LoVo (cell line): Measurements from ENCODE around the gene ADGRD2.

Source experiments
- DNase-seq: peaks from one replicate; pipeline ENCODE4 v3.0.0-alpha.2; 2016; ENCODE audit warnings: low spot score

ADGRD2 gene

DNA sequence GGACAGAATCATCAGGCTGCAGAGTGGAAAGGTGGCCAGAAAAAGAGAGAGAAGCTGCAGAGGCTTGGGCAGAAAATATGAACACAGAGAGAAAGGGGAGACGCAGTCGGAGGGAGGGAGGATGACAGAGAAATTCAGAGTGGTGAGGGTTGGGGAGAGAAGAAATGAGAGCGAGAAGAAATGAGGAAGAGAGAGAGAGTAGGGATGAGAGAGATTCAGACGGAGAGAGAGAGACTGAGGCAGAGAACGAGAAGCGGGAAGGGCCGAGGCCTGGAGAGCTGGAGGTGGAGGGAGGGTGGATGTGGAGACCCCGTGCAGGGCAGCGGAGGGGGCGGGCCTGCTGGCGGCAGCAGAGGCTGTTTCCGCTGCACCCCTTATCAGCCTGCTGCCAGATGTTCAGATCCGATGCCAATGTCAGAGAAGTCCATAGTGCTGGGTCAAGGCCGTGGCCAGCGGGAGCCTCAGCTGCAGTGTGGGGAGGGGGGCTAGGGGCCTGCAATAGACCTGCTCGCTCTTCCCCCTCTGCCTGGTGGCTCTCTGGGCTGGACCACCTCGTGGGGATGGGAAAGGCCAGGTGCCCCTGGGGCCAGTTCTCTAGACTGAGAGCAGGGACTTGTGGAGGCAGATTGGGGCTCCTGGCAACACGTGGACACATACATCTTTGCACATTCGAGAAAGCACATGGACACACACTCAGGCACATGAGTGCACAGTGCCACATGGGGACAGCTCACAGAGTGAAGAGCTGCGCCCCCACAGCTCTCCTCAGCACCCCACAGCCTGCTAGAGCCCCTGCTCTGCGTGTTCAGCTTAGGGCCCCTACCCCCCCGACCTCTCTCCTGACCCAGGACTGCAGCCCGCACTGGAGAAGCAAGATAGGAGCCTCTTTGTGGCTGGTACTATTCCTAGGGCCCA lies 61.9 kb downstream of the ADGRD2 start:
- no peak for DNase-seq

DNA sequence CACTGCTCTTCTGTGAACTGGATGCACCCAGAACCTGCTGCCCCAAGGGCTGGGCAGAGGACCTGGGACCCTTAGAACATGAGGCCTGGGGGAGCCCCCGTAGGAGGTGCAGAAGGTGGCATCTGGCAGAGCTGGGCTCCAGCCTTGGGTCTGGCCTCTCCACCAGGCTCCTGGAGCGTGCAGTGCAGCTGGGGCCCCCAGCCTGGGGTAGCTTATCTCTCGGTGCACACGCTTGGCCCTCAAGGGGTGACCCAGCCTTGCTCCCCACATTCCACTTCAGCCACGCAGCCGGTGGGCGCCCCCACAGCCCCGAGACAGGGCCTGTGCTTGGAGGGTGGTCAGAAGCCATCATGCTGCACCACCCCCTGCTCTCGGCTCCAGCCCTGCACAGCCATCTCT lies 62.6 kb downstream of the ADGRD2 start:
- DNase-seq: no peak

DNA sequence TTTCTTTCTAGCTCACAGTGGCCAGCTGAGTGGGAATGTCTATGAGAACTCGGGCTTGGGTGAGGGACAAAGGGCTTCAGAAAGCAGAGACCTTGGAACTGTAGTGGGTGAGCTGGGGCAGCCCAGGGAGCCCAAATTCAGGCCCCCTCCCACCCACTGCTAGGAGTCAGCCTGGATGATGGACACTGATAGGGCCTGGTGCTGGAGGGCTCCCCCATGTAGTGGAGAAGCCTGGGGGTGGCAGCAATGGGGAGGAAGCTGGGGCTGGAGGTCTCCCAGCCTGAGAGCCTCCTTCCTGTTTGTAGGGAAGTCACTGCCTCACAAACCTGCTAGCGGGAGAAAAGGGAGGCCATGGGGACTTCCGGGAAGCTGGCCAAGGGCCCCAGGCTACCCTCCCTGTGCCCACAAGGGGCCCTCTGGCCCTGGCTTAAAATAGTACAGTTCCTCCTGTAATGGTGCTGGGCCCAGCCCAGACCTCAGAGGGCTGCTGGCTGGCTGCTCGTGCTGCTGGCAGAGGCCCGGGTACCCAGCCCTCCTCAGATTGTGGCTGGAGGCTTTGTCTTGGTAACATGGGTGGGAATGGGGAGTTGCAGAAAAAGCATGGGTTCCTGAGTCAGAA lies 63.2 kb downstream of the ADGRD2 start:
- no peak for DNase-seq

DNA sequence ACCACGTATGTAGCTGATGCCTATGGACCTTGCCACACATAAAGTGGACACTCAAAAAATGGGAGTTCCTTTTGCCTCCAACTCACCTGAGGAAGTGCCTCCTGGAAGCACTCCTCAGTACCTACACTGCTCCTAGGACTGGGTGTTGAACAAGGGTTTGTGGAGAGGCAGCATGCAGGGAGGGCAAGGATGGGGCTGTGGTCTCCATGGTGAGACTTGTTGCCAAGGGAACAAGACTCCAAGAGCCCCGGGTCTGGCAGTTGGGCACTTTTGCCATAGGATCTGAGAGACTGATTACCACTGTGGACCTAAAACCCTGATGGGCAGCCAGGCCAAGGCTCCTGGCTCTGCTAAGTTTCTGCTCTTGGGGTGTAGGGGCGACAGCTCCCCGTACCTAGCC lies 63.9 kb downstream of the ADGRD2 start:
- no peak for DNase-seq

DNA sequence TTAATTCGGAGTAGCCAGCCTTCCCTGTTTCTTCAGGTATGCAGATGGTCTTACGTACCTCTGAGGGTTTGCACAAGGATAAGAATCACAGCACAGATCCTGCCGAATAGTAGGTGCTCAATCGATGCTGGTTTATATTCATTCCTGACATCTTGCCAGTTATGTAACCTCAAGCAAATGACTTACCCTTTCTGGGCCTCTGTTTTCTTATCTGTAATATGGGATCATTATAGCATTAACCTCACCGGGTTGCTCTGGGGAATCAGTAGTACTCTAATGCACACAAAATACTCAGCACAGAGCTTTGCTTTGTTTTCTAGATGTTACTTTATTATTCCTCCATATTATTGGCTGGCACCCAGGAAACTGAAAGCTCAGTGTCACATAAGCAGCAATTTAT lies 64.6 kb downstream of the ADGRD2 start:
- DNase-seq: no peak

DNA sequence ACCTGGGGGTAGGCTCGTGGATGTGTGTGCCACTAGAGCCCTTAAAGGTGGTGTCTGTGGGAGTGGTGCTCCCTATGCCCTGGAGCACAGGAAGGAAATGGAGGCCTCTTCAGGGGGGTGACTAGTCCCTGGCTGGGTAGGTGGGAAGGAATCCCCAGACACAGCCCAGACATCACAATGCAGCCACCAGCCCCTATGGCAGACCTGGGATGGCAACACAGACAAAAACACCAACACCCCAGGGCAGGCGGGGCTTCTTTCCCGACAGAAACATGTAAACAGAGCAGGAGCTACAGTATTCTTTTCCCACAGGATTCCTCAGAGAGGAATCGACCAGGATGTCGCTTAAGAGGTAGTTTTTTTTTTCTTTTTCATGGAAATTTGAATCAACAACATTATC lies 67.3 kb downstream of the ADGRD2 start:
- no peak for DNase-seq

DNA sequence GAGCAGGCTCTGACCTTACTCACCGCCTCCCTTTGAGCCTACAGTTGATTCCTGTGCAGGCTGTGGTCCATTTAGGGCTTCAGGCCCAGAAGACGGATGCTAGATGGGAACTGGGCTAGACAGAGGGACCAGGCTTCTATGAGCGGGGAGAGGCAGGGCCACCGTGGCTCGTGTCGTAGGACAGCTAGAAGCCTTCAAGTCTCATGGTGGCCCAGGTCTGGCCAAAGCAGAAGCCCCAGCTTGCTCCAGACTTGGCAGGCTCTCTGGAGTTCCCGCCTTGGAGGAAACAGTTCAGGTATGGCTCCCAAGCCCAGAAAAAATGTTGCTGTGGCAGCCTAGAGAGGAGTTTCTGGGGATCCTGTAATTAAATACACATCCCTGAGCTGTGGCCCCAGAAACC lies 67.9 kb downstream of the ADGRD2 start:
- DNase-seq: no peak

DNA sequence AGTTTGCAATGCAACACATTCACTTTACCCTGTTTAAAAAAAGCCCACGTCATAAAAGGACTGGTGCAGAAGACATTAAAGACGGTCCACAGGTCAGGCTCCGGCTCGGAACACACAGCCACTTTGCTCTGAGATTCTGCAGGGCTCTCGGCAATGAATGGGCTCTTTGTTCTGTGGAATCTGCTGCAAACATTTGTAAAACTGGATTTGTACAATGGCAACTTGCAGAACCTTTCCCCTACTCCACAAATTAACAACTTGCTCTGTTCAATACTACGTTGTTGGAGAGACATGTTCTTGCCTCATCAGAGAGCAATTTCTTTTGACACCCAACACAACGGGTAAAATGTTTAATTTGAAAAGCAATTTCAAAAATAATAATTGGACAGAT lies 70.0 kb downstream of the ADGRD2 start:
- DNase-seq: no peak

DNA sequence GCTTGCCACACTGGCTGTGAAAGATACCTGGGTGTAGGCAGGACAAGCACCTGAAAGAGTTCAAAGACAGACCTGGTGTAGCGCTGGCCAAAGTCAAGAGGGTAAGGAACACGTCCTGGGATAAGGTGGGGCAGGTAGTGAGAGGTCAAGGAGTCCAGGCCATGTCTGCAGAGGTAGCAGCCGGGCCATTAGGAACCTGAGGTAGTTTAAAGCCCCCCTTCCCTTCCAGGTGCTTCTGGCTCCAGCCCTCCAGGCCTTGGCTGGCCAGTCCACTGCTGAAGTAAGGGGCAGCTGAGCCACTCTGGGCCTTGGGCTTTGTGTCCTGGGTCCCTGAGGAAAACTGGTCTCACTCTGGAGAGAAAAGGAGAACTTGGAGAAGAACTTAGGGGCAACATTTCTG lies 70.9 kb downstream of the ADGRD2 start:
- DNase-seq: no peak

DNA sequence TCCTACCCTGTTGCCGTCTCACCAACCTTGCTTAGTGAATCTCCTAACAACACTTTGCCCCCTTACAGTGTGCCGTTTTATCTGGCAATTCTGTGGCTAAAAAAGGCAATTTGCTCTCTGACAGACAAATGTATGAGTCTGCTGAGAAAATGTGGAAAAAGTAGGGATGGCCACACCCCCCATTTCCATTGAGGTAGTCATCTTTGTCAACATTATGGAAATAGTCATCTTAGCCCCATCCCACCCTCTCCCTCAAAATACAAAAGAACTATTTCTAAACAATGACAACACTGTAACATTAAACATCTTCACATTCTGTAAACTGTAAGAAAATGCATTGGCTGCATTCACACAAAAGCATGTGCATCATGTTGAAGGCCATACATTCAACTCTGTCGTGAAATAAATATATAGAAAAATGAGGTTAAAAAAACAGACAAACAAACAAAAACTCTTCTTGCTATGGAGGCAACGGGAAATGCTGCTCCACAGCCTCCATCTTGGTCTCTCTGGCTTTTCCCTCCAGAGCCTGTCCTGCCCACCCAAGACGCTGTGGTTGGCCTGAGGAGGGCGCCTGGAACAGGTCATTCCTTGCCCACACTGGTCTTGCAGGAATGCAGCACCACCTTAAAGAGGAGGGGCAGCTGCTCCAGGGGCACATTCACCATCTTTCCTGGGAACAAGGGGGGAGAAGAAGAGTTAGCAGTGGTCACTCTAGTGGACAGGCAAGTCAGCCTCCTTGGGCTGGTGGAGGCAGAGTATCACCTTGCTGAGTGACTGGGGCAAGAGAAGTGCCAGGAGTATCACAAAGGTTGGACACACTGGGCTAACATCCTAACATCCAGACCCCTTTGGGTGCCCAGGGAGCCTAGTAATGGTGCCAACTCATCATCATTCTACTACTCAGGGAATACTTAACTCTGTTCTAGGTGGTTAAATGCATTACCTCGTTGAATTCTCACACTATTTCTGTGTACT lies 72.2 kb downstream of the ADGRD2 start:
- no peak for DNase-seq

DNA sequence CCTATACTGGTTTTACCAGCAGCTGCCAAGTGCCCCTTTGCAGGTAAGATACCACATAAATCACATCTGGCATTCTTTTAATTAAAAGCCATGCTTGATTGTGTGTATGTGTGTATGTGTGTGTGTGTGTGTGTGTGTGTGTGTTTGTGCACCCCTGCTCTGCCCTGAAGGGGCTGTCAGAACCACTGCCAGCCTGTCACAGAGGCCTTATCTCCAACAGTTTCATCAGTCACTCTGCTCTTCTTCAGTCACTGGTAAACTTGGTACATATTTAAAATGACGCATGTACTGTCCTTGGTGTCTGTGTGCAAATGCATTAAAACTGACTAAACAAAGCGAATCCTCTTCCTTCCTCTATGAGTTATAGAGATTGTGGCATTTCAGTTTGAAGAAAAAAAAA lies 75.9 kb downstream of the ADGRD2 start:
- DNase-seq: no peak

DNA sequence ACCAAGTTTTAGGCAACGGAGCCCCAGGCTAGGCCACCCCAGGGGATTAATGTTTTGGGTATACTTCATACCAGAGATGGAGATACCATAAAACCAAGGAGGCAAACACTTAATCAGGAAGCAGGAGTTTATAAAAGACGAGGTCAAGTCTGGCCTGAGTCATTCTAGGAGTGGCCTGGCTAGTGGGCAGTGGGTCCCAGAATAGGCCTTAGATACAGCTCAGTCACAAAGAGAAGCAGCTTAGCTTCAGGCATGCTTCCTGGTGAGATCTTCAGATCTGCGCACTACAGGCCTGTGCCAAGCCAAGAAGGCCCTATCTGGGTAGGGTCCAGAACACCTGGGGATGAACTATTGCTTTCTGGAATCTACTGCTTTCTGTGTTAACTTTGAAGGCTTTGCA lies 77.5 kb downstream of the ADGRD2 start:
- no peak for DNase-seq
